H1 (cell line): ENCODE results near the gene ACOT7. TPM values are rescaled to one million over a fixed set of nuclear protein-coding genes. Genes with fewer than 3 reads are reported as not detected.

ENCODE experiments used
- polyA plus RNA-seq, 7 experiments: library from polyadenylated mRNA; depleted of rRNA in 3 of 7; stranded (reverse) in 5 of 7; unstranded in 2 of 7; fragments of >200 nt in 5 of 7; fragments of 200-250 nt in 2 of 7; gene quantifications; 1 replicate in 5 of 7; 2 replicates in 1 of 7; 4 replicates in 1 of 7; pipeline versions ENCODE4 v1.2.1 to v1.2.3, GENCODE V29; 2011 to 2013; ENCODE audit warnings: missing spikeins in 2 of 7, mixed read lengths in 2 of 7
- total RNA-seq: library from RNA; stranded (reverse); fragmentation: NEBNext Ultra II Directional; extraction: Animal tissue kit (Norgen Biotek cat#: 25700); gene quantifications from 2 replicates; pipeline ENCODE4 v1.2.1, GENCODE V29; 2021
- TF ChIP-seq, protein P1 (sequence below): fragments of 300-600 bp; sonication (generic); IDR thresholded peaks from 2 replicates; pipeline ENCODE4 v1.7.1; 2012; ENCODE audit warnings: low read length, moderate library complexity, mild to moderate bottlenecking, inconsistent platforms; ENCODE audit not compliant: insufficient replicate concordance

The ACOT7 gene
- total and polyA plus RNA-seq, 2 of the 8 experiments (the other 6 are each of a cell fraction or from before 2014, with no cell fraction given) = 151 to 214 TPM

DNA sequence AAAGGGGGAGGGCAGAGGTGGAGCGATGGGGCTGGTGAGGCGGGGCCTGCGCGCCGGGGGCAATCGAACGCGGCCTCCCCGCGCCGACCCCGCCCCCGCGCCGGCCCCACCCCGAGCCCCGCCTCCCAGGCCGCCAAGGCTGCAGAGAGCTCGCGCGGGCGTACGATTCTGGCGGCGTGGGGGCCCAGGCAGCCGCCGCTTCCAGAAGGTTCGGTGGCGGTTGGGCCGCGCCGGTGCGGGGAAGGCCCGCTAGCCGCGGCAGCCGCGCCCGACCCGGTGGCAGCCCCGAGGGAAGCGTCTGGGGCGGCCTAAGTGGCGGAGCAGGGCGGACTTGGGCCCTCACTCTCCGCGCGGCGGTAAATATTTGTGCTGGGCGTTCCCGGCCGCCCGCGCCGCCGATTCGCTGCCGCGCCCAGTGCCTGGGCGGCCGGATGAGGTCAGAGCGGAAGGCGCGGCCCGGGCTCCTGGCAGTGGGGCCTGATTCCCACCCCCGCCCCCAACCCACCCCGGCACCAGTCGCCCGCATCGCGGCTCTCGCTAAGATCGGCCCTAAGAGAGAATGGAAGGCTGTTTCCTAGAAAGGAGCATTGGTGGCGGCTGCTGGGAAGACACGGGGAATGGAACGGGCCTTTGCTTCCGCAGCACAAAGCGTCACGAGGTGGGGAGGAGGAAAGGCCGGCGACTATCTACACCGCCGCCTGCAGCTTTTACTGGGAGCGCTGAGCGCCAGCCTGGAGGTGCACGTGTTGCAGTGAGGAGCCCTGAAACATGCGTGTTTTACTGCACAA is at the start of gene ACOT7 (continued):
- TF ChIP-seq, protein P1, sequence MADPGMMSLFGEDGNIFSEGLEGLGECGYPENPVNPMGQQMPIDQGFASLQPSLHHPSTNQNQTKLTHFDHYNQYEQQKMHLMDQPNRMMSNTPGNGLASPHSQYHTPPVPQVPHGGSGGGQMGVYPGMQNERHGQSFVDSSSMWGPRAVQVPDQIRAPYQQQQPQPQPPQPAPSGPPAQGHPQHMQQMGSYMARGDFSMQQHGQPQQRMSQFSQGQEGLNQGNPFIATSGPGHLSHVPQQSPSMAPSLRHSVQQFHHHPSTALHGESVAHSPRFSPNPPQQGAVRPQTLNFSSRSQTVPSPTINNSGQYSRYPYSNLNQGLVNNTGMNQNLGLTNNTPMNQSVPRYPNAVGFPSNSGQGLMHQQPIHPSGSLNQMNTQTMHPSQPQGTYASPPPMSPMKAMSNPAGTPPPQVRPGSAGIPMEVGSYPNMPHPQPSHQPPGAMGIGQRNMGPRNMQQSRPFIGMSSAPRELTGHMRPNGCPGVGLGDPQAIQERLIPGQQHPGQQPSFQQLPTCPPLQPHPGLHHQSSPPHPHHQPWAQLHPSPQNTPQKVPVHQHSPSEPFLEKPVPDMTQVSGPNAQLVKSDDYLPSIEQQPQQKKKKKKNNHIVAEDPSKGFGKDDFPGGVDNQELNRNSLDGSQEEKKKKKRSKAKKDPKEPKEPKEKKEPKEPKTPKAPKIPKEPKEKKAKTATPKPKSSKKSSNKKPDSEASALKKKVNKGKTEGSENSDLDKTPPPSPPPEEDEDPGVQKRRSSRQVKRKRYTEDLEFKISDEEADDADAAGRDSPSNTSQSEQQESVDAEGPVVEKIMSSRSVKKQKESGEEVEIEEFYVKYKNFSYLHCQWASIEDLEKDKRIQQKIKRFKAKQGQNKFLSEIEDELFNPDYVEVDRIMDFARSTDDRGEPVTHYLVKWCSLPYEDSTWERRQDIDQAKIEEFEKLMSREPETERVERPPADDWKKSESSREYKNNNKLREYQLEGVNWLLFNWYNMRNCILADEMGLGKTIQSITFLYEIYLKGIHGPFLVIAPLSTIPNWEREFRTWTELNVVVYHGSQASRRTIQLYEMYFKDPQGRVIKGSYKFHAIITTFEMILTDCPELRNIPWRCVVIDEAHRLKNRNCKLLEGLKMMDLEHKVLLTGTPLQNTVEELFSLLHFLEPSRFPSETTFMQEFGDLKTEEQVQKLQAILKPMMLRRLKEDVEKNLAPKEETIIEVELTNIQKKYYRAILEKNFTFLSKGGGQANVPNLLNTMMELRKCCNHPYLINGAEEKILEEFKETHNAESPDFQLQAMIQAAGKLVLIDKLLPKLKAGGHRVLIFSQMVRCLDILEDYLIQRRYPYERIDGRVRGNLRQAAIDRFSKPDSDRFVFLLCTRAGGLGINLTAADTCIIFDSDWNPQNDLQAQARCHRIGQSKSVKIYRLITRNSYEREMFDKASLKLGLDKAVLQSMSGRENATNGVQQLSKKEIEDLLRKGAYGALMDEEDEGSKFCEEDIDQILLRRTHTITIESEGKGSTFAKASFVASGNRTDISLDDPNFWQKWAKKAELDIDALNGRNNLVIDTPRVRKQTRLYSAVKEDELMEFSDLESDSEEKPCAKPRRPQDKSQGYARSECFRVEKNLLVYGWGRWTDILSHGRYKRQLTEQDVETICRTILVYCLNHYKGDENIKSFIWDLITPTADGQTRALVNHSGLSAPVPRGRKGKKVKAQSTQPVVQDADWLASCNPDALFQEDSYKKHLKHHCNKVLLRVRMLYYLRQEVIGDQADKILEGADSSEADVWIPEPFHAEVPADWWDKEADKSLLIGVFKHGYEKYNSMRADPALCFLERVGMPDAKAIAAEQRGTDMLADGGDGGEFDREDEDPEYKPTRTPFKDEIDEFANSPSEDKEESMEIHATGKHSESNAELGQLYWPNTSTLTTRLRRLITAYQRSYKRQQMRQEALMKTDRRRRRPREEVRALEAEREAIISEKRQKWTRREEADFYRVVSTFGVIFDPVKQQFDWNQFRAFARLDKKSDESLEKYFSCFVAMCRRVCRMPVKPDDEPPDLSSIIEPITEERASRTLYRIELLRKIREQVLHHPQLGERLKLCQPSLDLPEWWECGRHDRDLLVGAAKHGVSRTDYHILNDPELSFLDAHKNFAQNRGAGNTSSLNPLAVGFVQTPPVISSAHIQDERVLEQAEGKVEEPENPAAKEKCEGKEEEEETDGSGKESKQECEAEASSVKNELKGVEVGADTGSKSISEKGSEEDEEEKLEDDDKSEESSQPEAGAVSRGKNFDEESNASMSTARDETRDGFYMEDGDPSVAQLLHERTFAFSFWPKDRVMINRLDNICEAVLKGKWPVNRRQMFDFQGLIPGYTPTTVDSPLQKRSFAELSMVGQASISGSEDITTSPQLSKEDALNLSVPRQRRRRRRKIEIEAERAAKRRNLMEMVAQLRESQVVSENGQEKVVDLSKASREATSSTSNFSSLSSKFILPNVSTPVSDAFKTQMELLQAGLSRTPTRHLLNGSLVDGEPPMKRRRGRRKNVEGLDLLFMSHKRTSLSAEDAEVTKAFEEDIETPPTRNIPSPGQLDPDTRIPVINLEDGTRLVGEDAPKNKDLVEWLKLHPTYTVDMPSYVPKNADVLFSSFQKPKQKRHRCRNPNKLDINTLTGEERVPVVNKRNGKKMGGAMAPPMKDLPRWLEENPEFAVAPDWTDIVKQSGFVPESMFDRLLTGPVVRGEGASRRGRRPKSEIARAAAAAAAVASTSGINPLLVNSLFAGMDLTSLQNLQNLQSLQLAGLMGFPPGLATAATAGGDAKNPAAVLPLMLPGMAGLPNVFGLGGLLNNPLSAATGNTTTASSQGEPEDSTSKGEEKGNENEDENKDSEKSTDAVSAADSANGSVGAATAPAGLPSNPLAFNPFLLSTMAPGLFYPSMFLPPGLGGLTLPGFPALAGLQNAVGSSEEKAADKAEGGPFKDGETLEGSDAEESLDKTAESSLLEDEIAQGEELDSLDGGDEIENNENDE = no peak
